GM12875 (cell line): ENCODE data around the gene GGNBP2.

Source experiments
- H3K4me3 ChIP-seq: one replicate; pipeline ENCODE4 v1.5.1; 2011; ENCODE audit warnings: low read depth, low read length, control low read depth
- TF ChIP-seq, protein P1 (sequence below): IDR thresholded peaks from 2 replicates; pipeline ENCODE4 v1.5.1; 2011; ENCODE audit warnings: low read depth, mild to moderate bottlenecking, control low read depth, inconsistent platforms, low read length, moderate library complexity, borderline replicate concordance; ENCODE audit not compliant: insufficient read depth

Gene GGNBP2

DNA sequence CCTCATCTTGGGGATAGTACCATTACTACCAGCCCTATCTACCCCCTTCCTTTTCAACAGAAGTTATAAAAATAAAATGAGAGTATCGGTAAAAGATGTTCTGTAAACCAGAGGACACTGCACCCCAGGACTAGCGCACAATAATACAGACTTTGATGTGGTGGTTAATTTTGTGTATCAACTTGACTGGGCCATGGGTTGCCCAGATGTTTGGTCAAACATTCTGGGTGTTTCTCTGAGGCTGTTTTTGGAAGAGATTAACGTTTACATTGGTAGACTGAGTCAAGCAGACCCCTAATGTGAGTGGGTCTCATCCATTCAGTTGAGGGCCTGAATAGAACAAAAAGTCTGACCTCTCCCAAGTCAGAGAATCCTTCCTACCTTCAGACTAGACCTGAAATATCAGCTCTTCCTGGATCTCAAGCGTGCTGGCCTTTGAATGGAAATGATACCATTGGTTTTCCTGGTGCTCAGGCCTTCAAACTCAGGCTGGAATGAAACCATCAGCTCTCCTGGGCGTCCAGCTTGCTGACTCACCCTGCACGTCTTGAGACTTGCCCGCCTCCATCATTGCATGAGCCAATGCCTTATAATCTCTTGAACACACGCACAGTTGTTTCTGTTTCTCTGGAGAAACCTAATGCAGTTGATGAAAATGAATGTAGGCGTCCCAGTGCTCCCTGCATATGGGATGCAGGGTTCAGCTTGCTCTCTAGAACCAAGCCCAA, 66.8 kb downstream of the GGNBP2 start:
- TF ChIP-seq, protein P1, sequence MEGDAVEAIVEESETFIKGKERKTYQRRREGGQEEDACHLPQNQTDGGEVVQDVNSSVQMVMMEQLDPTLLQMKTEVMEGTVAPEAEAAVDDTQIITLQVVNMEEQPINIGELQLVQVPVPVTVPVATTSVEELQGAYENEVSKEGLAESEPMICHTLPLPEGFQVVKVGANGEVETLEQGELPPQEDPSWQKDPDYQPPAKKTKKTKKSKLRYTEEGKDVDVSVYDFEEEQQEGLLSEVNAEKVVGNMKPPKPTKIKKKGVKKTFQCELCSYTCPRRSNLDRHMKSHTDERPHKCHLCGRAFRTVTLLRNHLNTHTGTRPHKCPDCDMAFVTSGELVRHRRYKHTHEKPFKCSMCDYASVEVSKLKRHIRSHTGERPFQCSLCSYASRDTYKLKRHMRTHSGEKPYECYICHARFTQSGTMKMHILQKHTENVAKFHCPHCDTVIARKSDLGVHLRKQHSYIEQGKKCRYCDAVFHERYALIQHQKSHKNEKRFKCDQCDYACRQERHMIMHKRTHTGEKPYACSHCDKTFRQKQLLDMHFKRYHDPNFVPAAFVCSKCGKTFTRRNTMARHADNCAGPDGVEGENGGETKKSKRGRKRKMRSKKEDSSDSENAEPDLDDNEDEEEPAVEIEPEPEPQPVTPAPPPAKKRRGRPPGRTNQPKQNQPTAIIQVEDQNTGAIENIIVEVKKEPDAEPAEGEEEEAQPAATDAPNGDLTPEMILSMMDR: no peak
- H3K4me3 ChIP-seq: no peak overlapping the region

DNA sequence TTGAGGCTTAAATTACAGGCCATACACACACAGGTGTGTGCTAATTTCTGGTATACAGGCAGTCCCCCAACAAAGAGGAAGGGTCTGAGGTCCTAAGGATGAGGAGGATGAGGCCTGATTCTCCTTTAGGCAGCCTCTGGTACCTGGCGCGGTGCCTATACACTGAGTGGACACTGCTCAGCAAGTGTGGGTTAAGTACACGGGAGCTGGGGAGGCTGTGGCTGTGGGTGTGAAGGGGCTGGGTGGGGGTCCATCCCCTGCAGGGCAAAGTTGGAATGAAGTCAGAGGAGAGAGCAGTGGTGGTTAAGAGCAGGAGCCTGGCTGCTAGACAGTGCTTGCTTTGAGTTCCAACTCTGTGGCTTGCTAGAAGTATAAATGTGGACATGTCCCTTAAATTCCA, 67.6 kb downstream of the GGNBP2 start:
- TF ChIP-seq, protein P1: no peak
- no peak overlapping the region for H3K4me3 ChIP-seq

DNA sequence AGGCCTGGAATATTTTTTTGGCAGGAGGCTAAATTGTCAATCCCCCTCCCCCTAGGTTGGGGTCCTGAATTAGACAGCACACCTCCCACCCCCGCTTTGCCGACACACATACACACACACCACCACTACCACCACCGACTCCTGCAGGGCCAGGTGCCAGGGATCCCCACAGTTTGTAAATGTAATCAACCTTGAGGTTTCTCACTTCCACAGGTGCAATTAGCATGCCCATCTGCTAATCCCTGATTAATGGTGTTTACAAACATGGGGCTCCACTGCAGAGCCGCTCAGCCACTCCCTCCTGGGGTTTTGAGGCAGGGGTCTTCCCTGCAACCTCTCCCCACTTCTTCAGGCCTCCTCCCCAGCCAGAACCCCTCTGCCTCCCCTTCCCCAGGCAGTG, 68.4 kb downstream of the GGNBP2 start:
- TF ChIP-seq, protein P1: no peak

DNA sequence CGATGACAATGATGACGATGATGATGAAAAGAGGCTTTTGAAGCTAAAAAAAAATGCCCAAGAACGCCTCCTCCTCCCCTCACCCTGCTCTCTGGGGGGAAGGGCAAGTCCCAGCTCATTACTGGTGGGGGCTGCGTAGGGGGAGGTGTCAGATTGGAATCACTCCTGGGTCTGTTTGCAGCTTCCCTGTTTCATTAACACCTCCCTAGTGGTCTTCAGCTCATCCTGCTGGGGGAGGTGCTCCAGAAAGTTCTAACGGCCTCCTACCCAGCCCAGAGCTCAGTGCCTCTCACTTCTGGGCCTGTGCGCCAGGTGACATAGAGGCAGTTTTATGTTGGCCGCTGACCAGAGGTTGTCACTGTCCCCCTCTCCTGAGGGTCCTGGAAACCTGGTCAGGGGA, 69.4 kb downstream of the GGNBP2 start:
- TF ChIP-seq, protein P1: no peak
- H3K4me3 ChIP-seq: no peak overlapping the region

More for the DNA sequence above, 68.4 kb downstream of the GGNBP2 start:
- H3K4me3 ChIP-seq: no peak overlapping the region

DNA sequence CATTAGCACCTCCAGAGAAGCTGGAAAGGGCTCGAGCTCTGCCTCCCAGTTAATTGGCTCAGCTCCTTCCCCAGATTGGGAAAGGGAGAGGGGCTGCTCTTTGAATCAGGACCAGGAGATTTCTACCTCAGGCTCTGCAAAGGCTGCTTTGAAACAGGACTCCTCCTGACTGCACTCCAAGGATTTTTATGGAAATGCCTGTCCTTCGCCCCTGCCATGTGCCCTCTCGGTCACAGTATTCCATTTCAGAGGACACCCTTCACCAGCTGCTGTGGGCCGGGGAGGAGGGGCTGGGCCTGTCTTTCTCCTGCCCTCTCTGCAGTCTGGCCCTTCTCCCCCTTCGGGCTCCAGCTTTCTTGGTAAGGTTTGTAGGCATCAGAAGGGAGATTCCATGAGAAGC, 70.2 kb downstream of the GGNBP2 start:
- no peak overlapping the region for H3K4me3 ChIP-seq
- TF ChIP-seq, protein P1: no peak

DNA sequence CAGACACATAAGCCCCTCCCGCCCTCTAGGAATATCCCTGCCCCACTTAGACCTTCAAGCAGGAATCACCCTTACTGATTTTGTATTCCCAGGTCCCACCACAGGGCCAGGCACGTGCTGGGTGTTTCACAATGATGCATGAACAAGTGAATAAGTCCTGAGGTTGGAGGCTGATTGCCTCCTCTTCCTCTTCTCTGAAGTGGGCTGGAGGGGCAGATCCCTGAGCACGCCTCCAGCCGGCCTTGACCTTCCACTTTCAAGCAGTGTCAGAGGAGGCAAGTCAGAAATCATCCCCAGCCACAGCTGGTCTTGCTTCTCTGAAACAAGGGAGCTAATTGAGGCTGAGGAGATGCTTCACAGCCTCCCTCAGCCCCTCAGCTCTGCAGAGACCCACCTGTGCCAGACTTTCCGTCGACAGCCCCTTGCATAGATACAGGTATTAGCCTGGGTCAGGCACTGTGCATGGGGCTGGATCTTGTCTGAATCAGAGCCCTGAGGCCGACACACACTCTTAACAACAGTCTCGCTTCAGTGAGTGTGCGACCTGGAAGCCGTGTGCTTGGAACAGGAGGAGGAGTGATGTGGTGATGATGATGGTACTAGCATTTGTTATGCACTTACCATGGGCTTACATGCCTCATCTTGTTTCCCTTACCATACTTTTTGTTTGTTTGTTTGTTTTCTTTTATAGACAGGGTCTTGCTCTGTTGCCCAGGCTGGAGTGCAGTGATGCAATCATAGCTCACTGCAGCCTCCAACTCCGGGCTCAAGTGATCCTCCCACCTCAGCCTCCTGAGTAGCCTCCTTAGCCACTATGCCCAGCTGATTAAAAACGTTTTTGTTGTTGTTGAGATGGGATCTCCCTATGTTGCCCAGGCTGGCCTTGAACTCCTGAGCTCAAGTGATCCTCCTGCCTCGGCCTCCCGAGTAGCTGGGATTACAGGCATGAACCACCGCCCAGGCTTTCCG, 71.6 kb downstream of the GGNBP2 start:
- TF ChIP-seq, protein P1: no peak
- no peak overlapping the region for H3K4me3 ChIP-seq

DNA sequence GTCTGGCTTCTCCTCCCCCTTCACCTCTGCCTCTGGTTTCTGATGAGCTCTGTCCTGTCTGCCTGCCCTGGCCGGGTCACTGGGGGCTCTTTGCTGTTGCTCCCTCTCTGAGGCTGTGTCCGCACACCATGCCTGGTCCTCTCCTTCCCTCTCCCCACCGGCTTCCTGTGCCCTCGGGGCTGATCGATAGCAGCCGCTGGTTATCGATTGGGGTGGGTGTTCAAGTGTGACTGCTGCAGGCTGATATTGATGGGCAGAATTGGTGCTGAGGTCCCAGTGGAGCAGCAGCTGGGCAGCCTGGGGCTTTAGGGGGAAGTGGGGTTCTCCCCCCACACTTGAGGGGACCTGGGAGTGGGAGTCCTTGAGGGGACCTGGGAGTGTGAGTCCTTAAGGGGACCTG, 73.1 kb downstream of the GGNBP2 start:
- no peak overlapping the region for H3K4me3 ChIP-seq
- TF ChIP-seq, protein P1: no peak
